ENCODE data around the gene MSX1. TPM values are rescaled to one million over a fixed set of nuclear protein-coding genes. Genes with fewer than 3 reads are reported as not detected.
A peak's percentile ranks its signal among the peaks of the same experiment; 100 is the strongest.

Gene MSX1
- total and polyA plus RNA-seq, 11 donors: 2.2 to 7.4 (median 4.2) TPM

DNA sequence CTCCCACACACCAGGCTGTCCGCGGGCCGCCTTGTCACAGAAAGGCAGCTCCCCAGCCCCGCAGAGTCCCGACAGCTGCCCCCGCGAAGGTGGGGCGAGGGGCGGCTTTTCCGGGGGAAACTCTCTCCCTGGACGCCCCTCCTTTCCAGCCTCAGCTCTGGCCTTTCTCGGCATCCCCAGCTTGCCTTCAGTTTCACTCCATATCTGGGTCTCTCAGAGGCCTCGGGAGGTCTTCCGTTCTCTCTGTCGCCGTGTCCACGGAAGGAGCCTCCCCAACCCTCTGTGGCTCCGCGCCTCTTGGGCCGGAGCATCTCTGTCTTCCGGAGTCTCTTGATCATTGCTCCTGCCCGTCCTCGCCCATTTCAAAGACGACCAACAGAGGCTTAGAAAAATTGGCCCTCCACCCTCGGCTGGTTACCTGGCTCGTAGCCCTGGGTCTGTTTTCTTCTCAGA is 6.1 kb upstream of the MSX1 start:
- 1 to 2% (median 1%) methylated on average over 12 to 26 of the region's 26 CpGs for WGBS, 4 donors

DNA sequence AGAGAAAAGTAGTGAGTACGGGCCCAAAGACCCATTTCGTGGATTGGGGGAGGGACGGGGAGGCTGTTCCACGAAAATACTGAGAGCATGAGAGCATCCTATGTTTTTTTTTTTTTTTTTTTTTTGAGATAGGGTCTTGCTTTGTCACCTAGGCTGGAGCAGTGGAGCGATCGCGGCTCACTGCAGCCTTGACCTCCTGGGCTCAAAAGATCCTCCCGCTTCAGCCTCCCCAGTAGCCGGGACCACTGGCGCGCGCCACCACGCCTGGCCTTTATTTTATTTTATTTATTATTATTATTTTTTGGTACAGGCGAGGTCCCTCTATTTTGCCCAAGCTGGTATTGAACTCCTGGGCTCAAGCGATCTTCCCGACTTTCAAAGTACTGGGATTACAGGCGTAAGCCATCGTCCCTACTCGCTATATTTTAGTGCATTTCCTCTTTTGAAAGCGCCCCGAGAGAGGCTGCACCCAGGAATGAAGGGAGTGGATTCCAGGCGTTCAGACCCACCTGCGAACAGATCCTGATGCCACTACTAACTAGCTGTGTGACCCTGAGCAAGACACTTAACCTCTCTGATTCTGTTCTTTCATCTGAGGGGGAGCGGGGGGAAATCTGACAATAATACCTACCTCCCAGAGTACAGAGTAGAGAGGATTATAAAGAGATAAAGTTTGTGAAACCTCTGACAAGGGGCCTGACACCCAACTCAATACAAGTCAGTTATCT is 5.4 kb upstream of the MSX1 start:
- H3K27me3 ChIP-seq: peaks cover 72 to 100% (median 96%) of the 10 kb centered on the region in 9 donors
- H3K36me3 ChIP-seq: no peaks in the 10 kb centered on the region
- H3K27ac ChIP-seq: no peak overlapping the region
- intact Hi-C loops (cut with DNase I): loop anchor here in 2 of 10 donors (10.0 kb wide), 1 partner anchor 179 kb away; no protein-coding TSS in a partner anchor
- no peak for TF ChIP-seq POLR2A (IDR thresholded peaks at IDR 0.05)
- TF ChIP-seq, protein P1, sequence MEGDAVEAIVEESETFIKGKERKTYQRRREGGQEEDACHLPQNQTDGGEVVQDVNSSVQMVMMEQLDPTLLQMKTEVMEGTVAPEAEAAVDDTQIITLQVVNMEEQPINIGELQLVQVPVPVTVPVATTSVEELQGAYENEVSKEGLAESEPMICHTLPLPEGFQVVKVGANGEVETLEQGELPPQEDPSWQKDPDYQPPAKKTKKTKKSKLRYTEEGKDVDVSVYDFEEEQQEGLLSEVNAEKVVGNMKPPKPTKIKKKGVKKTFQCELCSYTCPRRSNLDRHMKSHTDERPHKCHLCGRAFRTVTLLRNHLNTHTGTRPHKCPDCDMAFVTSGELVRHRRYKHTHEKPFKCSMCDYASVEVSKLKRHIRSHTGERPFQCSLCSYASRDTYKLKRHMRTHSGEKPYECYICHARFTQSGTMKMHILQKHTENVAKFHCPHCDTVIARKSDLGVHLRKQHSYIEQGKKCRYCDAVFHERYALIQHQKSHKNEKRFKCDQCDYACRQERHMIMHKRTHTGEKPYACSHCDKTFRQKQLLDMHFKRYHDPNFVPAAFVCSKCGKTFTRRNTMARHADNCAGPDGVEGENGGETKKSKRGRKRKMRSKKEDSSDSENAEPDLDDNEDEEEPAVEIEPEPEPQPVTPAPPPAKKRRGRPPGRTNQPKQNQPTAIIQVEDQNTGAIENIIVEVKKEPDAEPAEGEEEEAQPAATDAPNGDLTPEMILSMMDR (IDR thresholded peaks at IDR 0.05): no peak
- peaks cover 0 to 52% (median 25%) of the 10 kb centered on the region in 12 donors for H3K4me1 ChIP-seq
- 15 to 20% (median 17%) methylated on average over 24 of the region's 24 CpGs for WGBS, 4 donors
- DNase-seq: peak in 1 of 5 donors; percentile 5
- peaks cover 0 to 3% (median 0%) of the 10 kb centered on the region in 12 donors for H3K9me3 ChIP-seq
- no peak for ATAC-seq
- H3K4me3 ChIP-seq: no peak overlapping the region

More for the DNA sequence above, 6.1 kb upstream of the MSX1 start:
- no peak overlapping the region for H3K27ac ChIP-seq
- H3K4me1 ChIP-seq: peaks cover 0 to 45% (median 21%) of the 10 kb centered on the region in 12 donors
- ATAC-seq: no peak
- peak overlapping the region in 11 of 12 donors; percentile 14 to 48 (median 41) for H3K4me3 ChIP-seq
- intact Hi-C loops (cut with DNase I): loop anchor here in 2 of 10 donors (10.0 kb wide), 1 partner anchor 179 kb away; no protein-coding TSS in a partner anchor
- DNase-seq: peak in 2 of 5 donors; percentile 15 to 39
- peaks cover 0 to 3% (median 0%) of the 10 kb centered on the region in 12 donors for H3K9me3 ChIP-seq
- peaks cover 71 to 100% (median 92%) of the 10 kb centered on the region in 9 donors for H3K27me3 ChIP-seq
- no peaks in the 10 kb centered on the region for H3K36me3 ChIP-seq
- TF ChIP-seq POLR2A (IDR thresholded peaks at IDR 0.05): no peak
- TF ChIP-seq, protein P1 (IDR thresholded peaks at IDR 0.05): no peak

DNA sequence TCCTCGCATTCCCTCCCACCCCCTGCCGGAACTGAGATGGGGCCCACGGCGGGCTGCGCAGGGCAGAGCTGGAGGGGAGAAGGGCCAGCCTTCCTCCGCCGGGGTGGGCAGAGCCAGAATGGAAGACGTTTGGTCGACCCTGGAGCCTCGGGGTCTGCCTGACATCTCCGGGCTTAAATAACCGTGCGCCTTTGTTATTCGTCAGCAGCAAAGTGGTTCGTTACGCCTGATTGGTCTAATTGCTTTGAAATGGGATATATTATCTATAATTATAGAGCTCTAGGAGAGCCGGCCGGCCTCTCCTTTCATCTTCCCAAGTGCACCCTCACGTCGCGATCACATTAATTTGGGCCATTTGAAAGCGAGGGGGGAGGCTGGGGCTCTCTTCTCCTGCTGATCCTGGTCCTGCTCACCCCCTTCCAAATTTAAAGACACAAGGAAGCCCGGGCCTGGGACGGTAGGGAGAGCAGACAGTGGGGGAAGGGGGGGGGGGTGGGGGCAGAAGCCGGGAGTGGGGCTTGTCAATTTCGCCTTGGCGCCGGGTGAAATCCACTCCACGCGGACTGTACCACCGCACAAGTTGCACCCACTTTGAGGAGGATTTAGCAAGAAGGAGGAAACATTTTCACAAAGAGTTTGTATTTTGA is 4.7 kb upstream of the MSX1 start:
- TF ChIP-seq POLR2A (IDR thresholded peaks at IDR 0.05): no peak
- TF ChIP-seq, protein P1 (IDR thresholded peaks at IDR 0.05): no peak
- Histone ChIP-seq H3K4me1 (peaks cover 0 to 57% (median 28%) of the 10 kb centered on the region in 12 donors), H3K9me3 (peaks cover 0 to 3% (median 0%) of the 10 kb centered on the region in 12 donors), H3K36me3 (no peaks in the 10 kb centered on the region), H3K4me3 (no peak overlapping the region), H3K27me3 (peaks cover 71 to 97% (median 91%) of the 10 kb centered on the region in 9 donors), H3K27ac (no peak overlapping the region)
- intact Hi-C loops (cut with DNase I): loop anchor here in 2 of 10 donors (10.0 kb wide), 1 partner anchor 180 kb away; no protein-coding TSS in a partner anchor
- 3 to 5% (median 4%) methylated on average over 25 to 31 of the region's 31 CpGs for WGBS, 4 donors
- peak in 2 of 5 donors; percentile 15 to 29 for DNase-seq
- no peak for ATAC-seq

Data from heart left ventricle (tissue), 16 donors.